Measurements from ENCODE around the gene IL6R. TPM values are rescaled to one million over a fixed set of nuclear protein-coding genes. Genes with fewer than 3 reads are reported as not detected.

IL6R gene
- total and polyA plus RNA-seq, 2 of the 4 experiments (the other 2 are of a cell fraction): 5.3 to 9.5 TPM

DNA sequence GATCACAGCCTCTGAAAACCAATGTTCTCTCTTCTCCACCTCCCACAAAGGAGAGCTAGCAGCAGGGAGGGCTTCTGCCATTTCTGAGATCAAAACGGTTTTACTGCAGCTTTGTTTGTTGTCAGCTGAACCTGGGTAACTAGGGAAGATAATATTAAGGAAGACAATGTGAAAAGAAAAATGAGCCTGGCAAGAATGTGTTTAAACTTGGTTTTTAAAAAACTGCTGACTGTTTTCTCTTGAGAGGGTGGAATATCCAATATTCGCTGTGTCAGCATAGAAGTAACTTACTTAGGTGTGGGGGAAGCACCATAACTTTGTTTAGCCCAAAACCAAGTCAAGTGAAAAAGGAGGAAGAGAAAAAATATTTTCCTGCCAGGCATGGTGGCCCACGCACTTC is 61.1 kb downstream of the IL6R start:
- Histone ChIP-seq H4K8ac (ENCODE audit: low read depth in 2 of 2, low read length in 2 of 2) (no peak overlapping the region), H2AK5ac (ENCODE audit: low read depth, low read length) (no peak overlapping the region), H2AFZ (replicated peaks; ENCODE audit: low read length, poor library complexity) (no peak overlapping the region), H3K27me3 (ENCODE audit: control insufficient read depth, insufficient read depth, low read length) (no peaks in the 10 kb centered on the region; the same call in 1 of the 2 replicates), H3K23ac (ENCODE audit: low read depth, low read length) (no peak overlapping the region), H4K91ac (ENCODE audit: insufficient read depth, low read depth, low read length) (no peak overlapping the region), H3K14ac (replicated peaks; ENCODE audit: low read depth, low read length) (no peak overlapping the region), H3K9me1 (ENCODE audit: insufficient read depth, low read length) (peaks cover 9% of the 10 kb centered on the region), H3K4me3 (ENCODE audit: insufficient read depth, low read depth, low read length) (no peak overlapping the region), H2BK20ac (ENCODE audit: low read depth, low read length) (no peak overlapping the region), H3K56ac (ENCODE audit: extremely low read depth, insufficient read depth, low read length) (no peak overlapping the region), H3K27ac (ENCODE audit: insufficient read depth, low read length) (no peak overlapping the region), H3K4me1 (ENCODE audit: control insufficient read depth, insufficient read depth, low read length) (peaks cover 8% of the 10 kb centered on the region), H4K5ac (ENCODE audit: low read depth, low read length) (no peak overlapping the region), H2BK120ac (ENCODE audit: low read depth, low read length) (no peak overlapping the region), H3K36me3 (ENCODE audit: control insufficient read depth, insufficient read depth, low read length) (peaks cover 16% of the 10 kb centered on the region; the same call in 1 of the 2 replicates), H3K18ac (ENCODE audit: low read depth, low read length) (no peak overlapping the region), H3K9me3 (ENCODE audit: control insufficient read depth, insufficient read depth, low read length) (no peaks in the 10 kb centered on the region; the same call in 1 of the 2 replicates), H3K4me2 (ENCODE audit: low read depth, low read length) (no peak overlapping the region), H2BK15ac (ENCODE audit: low read depth, low read length) (no peak overlapping the region), H3K79me1 (ENCODE audit: low read depth in 1 of 2, low read length in 2 of 2) (no peaks in the 10 kb centered on the region), H3K9ac (ENCODE audit: low read depth, low read length) (no peak overlapping the region), H2AK9ac (replicated peaks; ENCODE audit: low read depth, low read length, poor library complexity) (no peak overlapping the region), H2BK5ac (ENCODE audit: low read depth, low read length, poor library complexity, severe bottlenecking) (no peak overlapping the region), H4K20me1 (ENCODE audit: insufficient read depth, low read length) (no peaks in the 10 kb centered on the region), H3K4ac (ENCODE audit: low read depth, low read length) (peak overlapping the region; percentile 26; the same call in 1 of the 2 replicates)
- WGBS, 2 experiments (ENCODE audit: extremely low coverage in 2 of 2, insufficient read length in 1 of 2): no CpG with 5 or more reads among the region's 3 CpGs
- dilution Hi-C loops (cut with HindIII; ENCODE audit: low sequenced_read_pairs, unreplicated experiment): no loop called here
- in situ Hi-C loops (cut with MboI; ENCODE audit: low sequenced_read_pairs): no loop called here
- ATAC-seq (ENCODE audit: low read depth): no peak
- ChIA-PET POLR2A (ENCODE audit: unreplicated experiment) (no interaction called here), CTCF (no interaction called here)
- no peak for DNase-seq
- no TSS peak for BruUV-seq (replicated peaks)
- TF ChIP-seq, protein P1, sequence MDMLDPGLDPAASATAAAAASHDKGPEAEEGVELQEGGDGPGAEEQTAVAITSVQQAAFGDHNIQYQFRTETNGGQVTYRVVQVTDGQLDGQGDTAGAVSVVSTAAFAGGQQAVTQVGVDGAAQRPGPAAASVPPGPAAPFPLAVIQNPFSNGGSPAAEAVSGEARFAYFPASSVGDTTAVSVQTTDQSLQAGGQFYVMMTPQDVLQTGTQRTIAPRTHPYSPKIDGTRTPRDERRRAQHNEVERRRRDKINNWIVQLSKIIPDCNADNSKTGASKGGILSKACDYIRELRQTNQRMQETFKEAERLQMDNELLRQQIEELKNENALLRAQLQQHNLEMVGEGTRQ (IDR thresholded peaks at IDR 0.05; ENCODE audit: low read depth, low read length): no peak
- TF ChIP-seq BHLHE40 (IDR thresholded peaks at IDR 0.05; ENCODE audit: low read depth, low read length) (no peak), MAFK (IDR thresholded peaks at IDR 0.05; ENCODE audit: low read depth, low read length) (peak; percentile 97), ELK1 (IDR thresholded peaks at IDR 0.05; ENCODE audit: borderline replicate concordance, low read depth, low read length) (no peak)
- intact Hi-C loops (cut with micrococcal nuclease): no loop called here

Data from IMR-90 (cell line).